GM12878 (cell line): ENCODE results near the gene FAM53B. TPM values are rescaled to one million over a fixed set of nuclear protein-coding genes. Genes with fewer than 3 reads are reported as not detected.

ENCODE experiments used
- BACH1 ChIP-seq: fragments of 450-650 bp; IDR thresholded peaks from 2 replicates; pipeline ENCODE4 v1.6.1; 2017; ENCODE audit warnings: mild to moderate bottlenecking, borderline replicate concordance
- KDM1A ChIP-seq: fragments of 200-600 bp; sonication (generic); IDR thresholded peaks from 2 replicates; pipeline ENCODE4 v1.6.1; 2016; ENCODE audit warnings: borderline replicate concordance
- MXI1 ChIP-seq: fragments of 150-350 bp; IDR thresholded peaks from 2 replicates; pipeline ENCODE4 v1.6.1; 2011; ENCODE audit warnings: low read depth, mild to moderate bottlenecking, inconsistent platforms, low read length, improper control_type of control experiment
- MYB ChIP-seq: fragments of 150-350 bp; IDR thresholded peaks from 2 replicates; pipeline ENCODE4 v1.6.1; 2014; ENCODE audit warnings: mild to moderate bottlenecking, low read depth, low read length, borderline replicate concordance
- NFXL1 ChIP-seq: fragments of 450-650 bp; IDR thresholded peaks from 2 replicates; pipeline ENCODE4 v1.6.1; 2017; ENCODE audit warnings: antibody characterized with exemption, mild to moderate bottlenecking, borderline replicate concordance
- NFYB ChIP-seq: IDR thresholded peaks from 2 replicates; pipeline ENCODE4 v1.6.1; 2011; ENCODE audit warnings: low read depth, mild to moderate bottlenecking, low read length, improper control_type of control experiment, moderate library complexity; ENCODE audit not compliant: insufficient read depth
- NR2F1 ChIP-seq: fragments of 450-650 bp; conservative IDR thresholded peaks from 2 replicates; pipeline ENCODE4 v1.6.1; 2017; ENCODE audit warnings: mild to moderate bottlenecking
- RAD21 ChIP-seq: IDR thresholded peaks from 2 replicates; pipeline ENCODE4 v1.6.1; 2011; ENCODE audit warnings: mild to moderate bottlenecking, low read depth, low read length, moderate library complexity; ENCODE audit not compliant: insufficient read depth
- SPI1 ChIP-seq: IDR thresholded peaks from 2 replicates; pipeline ENCODE4 v1.6.1; 2011; ENCODE audit warnings: low read depth, mild to moderate bottlenecking, low read length, moderate library complexity, borderline replicate concordance; ENCODE audit not compliant: insufficient read depth
- TCF12 ChIP-seq: IDR thresholded peaks from 2 replicates; pipeline ENCODE4 v1.6.1; 2011; ENCODE audit warnings: low read depth, mild to moderate bottlenecking, low read length
- TCF3 ChIP-seq: IDR thresholded peaks from 2 replicates; pipeline ENCODE4 v1.6.1; 2012; ENCODE audit warnings: low read depth, mild to moderate bottlenecking, low read length, borderline replicate concordance; ENCODE audit not compliant: insufficient read depth
- YBX1 ChIP-seq: fragments of 450-650 bp; IDR thresholded peaks from 2 replicates; pipeline ENCODE4 v1.6.1; 2016; ENCODE audit warnings: antibody characterized with exemption
- polyA plus RNA-seq, 11 experiments: library from polyadenylated mRNA; depleted of rRNA in 4 of 11; unstranded in 6 of 11; stranded (reverse) in 5 of 11; fragments of >200 nt; fragmentation: Nextera tagmentation in 4 of 11; fragmentation: Illumina TruSeq in 1 of 11; extraction: Ambion mirVana in 4 of 11; extraction: Trizol in 1 of 11; gene quantifications; 1 replicate in 1 of 11; 2 replicates in 10 of 11; pipeline versions ENCODE4 v1.2.1 to v1.2.3, GENCODE V29; 2011 to 2016; ENCODE audit warnings: inconsistent platforms in 2 of 11, missing spikeins in 2 of 11, low read depth in 1 of 11
- total RNA-seq, 4 experiments: library from RNA; depleted of rRNA in 3 of 4; stranded (reverse); fragments of >200 nt in 3 of 4; fragmentation: Illumina TruSeq in 1 of 4; extraction: Trizol in 1 of 4; gene quantifications; 2 replicates each; pipeline versions ENCODE4 v1.2.1 to v1.2.3, GENCODE V29; 2013 to 2021
- TF ChIP-seq, protein P1 (sequence below): IDR thresholded peaks from 2 replicates; pipeline ENCODE4 v1.6.1; 2012; ENCODE audit warnings: mild to moderate bottlenecking, low read depth, low read length
- TF ChIP-seq, protein P2 (sequence below): IDR thresholded peaks from 2 replicates; pipeline ENCODE4 v1.6.1; 2012; ENCODE audit warnings: low read depth, low read length, improper control_type of control experiment
- TF ChIP-seq, protein P3 (sequence below): fragments of 150-350 bp; IDR thresholded peaks from 2 replicates; pipeline ENCODE4 v1.6.1; 2014; ENCODE audit warnings: mild to moderate bottlenecking, low read depth, low read length
- TF ChIP-seq, protein P4 (sequence below): fragments of 450-650 bp; IDR thresholded peaks from 2 replicates; pipeline ENCODE4 v1.6.1; 2018; ENCODE audit warnings: mild to moderate bottlenecking, low read depth, moderate library complexity; ENCODE audit not compliant: partially characterized antibody
- TF ChIP-seq, protein P5 (sequence below): IDR thresholded peaks from 2 replicates; pipeline ENCODE4 v1.6.1; 2011; ENCODE audit warnings: mild to moderate bottlenecking, low read depth, low read length, moderate library complexity; ENCODE audit not compliant: insufficient replicate concordance

The FAM53B gene
- total and polyA plus RNA-seq, 10 of the 15 experiments (the other 5 are each of a cell fraction or from before 2014, with no cell fraction given), result 0.05 to 26.3 (median 8.1) TPM

DNA sequence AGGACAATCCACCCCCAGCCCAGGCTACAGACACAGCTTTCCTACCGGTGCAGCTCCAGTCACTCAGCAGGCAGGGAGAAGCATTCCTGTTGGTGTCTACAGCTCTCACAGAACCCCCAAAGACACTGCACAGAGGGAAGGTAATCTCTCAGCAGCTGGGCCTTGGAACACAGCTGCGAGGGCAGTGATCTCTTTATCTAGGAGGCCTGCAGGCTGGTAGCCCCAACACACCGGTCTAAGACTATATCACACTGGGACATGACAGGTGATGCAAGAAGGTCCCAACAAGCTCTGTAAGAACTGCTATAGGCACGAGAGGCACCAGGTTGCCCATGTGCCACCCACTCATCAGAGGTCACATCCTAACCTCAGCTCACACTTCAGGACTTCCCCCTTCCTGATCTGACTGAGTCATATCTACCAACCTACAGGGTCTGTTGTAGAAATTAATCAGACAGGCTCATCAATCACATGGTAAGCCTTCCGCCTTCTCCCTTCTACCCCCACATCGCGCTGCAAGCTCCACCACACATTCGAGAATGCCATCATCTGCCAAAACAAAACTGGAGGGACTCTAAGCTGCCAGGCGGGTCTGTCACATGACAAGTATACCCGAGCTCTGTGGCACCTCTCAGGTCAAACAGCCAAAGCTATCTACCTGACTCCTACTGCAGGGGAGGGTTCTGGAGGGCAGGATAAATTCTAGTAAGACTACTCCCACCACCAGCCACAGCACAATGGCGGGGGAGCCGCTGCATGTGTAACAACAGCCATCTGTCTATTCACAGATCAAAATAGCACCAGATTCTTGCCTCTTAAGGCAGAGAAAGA lies 26.1 kb downstream of the FAM53B start (continued):
- no peak for TF ChIP-seq MXI1
- TF ChIP-seq NFYB, result no peak
- 0 out of 2 replicates have a peak, but pooled peaks have one; percentile 31 for TF ChIP-seq TCF3
- TF ChIP-seq, protein P1, sequence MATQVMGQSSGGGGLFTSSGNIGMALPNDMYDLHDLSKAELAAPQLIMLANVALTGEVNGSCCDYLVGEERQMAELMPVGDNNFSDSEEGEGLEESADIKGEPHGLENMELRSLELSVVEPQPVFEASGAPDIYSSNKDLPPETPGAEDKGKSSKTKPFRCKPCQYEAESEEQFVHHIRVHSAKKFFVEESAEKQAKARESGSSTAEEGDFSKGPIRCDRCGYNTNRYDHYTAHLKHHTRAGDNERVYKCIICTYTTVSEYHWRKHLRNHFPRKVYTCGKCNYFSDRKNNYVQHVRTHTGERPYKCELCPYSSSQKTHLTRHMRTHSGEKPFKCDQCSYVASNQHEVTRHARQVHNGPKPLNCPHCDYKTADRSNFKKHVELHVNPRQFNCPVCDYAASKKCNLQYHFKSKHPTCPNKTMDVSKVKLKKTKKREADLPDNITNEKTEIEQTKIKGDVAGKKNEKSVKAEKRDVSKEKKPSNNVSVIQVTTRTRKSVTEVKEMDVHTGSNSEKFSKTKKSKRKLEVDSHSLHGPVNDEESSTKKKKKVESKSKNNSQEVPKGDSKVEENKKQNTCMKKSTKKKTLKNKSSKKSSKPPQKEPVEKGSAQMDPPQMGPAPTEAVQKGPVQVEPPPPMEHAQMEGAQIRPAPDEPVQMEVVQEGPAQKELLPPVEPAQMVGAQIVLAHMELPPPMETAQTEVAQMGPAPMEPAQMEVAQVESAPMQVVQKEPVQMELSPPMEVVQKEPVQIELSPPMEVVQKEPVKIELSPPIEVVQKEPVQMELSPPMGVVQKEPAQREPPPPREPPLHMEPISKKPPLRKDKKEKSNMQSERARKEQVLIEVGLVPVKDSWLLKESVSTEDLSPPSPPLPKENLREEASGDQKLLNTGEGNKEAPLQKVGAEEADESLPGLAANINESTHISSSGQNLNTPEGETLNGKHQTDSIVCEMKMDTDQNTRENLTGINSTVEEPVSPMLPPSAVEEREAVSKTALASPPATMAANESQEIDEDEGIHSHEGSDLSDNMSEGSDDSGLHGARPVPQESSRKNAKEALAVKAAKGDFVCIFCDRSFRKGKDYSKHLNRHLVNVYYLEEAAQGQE, result no peak
- no peak for TF ChIP-seq YBX1
- peak; percentile 31; the same call in 1 of the 2 replicates for TF ChIP-seq TCF12
- peak; percentile 81; the same call in 1 of the 2 replicates for TF ChIP-seq SPI1
- no peak for TF ChIP-seq RAD21
- TF ChIP-seq KDM1A, result no peak
- TF ChIP-seq, protein P2, sequence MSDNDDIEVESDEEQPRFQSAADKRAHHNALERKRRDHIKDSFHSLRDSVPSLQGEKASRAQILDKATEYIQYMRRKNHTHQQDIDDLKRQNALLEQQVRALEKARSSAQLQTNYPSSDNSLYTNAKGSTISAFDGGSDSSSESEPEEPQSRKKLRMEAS, result no peak; the same call in 1 of the 2 replicates
- TF ChIP-seq MYB, result no peak
- TF ChIP-seq BACH1, result peak; percentile 81; the same call in 1 of the 2 replicates
- TF ChIP-seq, protein P3, sequence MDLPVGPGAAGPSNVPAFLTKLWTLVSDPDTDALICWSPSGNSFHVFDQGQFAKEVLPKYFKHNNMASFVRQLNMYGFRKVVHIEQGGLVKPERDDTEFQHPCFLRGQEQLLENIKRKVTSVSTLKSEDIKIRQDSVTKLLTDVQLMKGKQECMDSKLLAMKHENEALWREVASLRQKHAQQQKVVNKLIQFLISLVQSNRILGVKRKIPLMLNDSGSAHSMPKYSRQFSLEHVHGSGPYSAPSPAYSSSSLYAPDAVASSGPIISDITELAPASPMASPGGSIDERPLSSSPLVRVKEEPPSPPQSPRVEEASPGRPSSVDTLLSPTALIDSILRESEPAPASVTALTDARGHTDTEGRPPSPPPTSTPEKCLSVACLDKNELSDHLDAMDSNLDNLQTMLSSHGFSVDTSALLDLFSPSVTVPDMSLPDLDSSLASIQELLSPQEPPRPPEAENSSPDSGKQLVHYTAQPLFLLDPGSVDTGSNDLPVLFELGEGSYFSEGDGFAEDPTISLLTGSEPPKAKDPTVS, result no peak
- TF ChIP-seq, protein P4, sequence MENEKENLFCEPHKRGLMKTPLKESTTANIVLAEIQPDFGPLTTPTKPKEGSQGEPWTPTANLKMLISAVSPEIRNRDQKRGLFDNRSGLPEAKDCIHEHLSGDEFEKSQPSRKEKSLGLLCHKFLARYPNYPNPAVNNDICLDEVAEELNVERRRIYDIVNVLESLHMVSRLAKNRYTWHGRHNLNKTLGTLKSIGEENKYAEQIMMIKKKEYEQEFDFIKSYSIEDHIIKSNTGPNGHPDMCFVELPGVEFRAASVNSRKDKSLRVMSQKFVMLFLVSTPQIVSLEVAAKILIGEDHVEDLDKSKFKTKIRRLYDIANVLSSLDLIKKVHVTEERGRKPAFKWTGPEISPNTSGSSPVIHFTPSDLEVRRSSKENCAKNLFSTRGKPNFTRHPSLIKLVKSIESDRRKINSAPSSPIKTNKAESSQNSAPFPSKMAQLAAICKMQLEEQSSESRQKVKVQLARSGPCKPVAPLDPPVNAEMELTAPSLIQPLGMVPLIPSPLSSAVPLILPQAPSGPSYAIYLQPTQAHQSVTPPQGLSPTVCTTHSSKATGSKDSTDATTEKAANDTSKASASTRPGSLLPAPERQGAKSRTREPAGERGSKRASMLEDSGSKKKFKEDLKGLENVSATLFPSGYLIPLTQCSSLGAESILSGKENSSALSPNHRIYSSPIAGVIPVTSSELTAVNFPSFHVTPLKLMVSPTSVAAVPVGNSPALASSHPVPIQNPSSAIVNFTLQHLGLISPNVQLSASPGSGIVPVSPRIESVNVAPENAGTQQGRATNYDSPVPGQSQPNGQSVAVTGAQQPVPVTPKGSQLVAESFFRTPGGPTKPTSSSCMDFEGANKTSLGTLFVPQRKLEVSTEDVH, result no peak
- TF ChIP-seq NR2F1, result peak; percentile 99
- TF ChIP-seq NFXL1, result no peak
- TF ChIP-seq, protein P5, sequence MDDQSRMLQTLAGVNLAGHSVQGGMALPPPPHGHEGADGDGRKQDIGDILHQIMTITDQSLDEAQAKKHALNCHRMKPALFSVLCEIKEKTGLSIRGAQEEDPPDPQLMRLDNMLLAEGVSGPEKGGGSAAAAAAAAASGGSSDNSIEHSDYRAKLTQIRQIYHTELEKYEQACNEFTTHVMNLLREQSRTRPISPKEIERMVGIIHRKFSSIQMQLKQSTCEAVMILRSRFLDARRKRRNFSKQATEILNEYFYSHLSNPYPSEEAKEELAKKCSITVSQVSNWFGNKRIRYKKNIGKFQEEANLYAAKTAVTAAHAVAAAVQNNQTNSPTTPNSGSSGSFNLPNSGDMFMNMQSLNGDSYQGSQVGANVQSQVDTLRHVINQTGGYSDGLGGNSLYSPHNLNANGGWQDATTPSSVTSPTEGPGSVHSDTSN, result peak; percentile 89
